Astrocyte (in vitro differentiated cells and primary cell): ENCODE results near the gene ATP11A. TPM values are rescaled to one million over a fixed set of nuclear protein-coding genes. Genes with fewer than 3 reads are reported as not detected.

Source experiments
- DNase-seq: peaks from one replicate; pipeline ENCODE4 v3.0.0-alpha.2; 2010; ENCODE audit warnings: low read depth
- FAIRE-seq: peaks from 2 replicates; lab custom pipeline; 2011; peaks lifted over from hg19 to GRCh38; lab: Jason Lieb, UNC
- H2AFZ ChIP-seq: 2 replicates; pipeline ENCODE4 v1.6.0; 2012; ENCODE audit warnings: low read depth, low read length, inconsistent platforms
- H3K27ac ChIP-seq: 2 replicates; pipeline ENCODE4 v1.5.1; 2011; ENCODE audit warnings: low read depth, low read length, inconsistent platforms
- H3K27me3 ChIP-seq: 2 replicates; pipeline ENCODE4 v1.6.0; 2011; ENCODE audit warnings: low read length, inconsistent platforms; ENCODE audit not compliant: insufficient read depth
- H3K36me3 ChIP-seq: 2 replicates; pipeline ENCODE4 v1.5.1; 2011; ENCODE audit warnings: low read length, inconsistent platforms; ENCODE audit not compliant: insufficient read depth
- H3K4me1 ChIP-seq: 2 replicates; pipeline ENCODE4 v1.5.1; 2011; ENCODE audit warnings: low read length, inconsistent platforms; ENCODE audit not compliant: insufficient read depth
- H3K4me2 ChIP-seq: 2 replicates; pipeline ENCODE4 v1.6.0; 2012; ENCODE audit warnings: low read length, inconsistent platforms
- H3K4me3 ChIP-seq: 2 replicates; pipeline ENCODE4 v1.5.1; 2011; ENCODE audit warnings: low read depth, mild to moderate bottlenecking, low read length, inconsistent platforms; ENCODE audit not compliant: insufficient read depth
- H3K79me2 ChIP-seq: 2 replicates; pipeline ENCODE4 v1.6.0; 2012; ENCODE audit warnings: mild to moderate bottlenecking, low read length, inconsistent platforms; ENCODE audit not compliant: insufficient read depth
- H3K9ac ChIP-seq: 2 replicates; pipeline ENCODE4 v1.6.0; 2012; ENCODE audit warnings: mild to moderate bottlenecking, low read length, inconsistent platforms
- H3K9me3 ChIP-seq: 2 replicates; pipeline ENCODE4 v1.5.1; 2012; ENCODE audit warnings: low read depth, mild to moderate bottlenecking, low read length, inconsistent platforms; ENCODE audit not compliant: insufficient read depth
- H4K20me1 ChIP-seq: 2 replicates; pipeline ENCODE4 v1.6.0; 2012; ENCODE audit warnings: low read length, inconsistent platforms; ENCODE audit not compliant: insufficient read depth
- H3K27ac Mint-ChIP-seq: one replicate; pipeline ENCODE4 v1.8.0; 2021; ENCODE audit warnings: mild to moderate bottlenecking, mixed read lengths; ENCODE audit not compliant: unreplicated experiment
- H3K27me3 Mint-ChIP-seq: one replicate; pipeline ENCODE4 v1.8.0; 2021; ENCODE audit warnings: low read depth, mixed read lengths; ENCODE audit not compliant: unreplicated experiment
- H3K36me3 Mint-ChIP-seq: one replicate; pipeline ENCODE4 v1.8.0; 2021; ENCODE audit warnings: low read depth, mixed read lengths; ENCODE audit not compliant: unreplicated experiment
- H3K4me1 Mint-ChIP-seq: one replicate; pipeline ENCODE4 v1.8.0; 2021; ENCODE audit warnings: low read depth, mixed read lengths; ENCODE audit not compliant: unreplicated experiment
- H3K4me3 Mint-ChIP-seq: one replicate; pipeline ENCODE4 v1.8.0; 2021; ENCODE audit warnings: mild to moderate bottlenecking, moderate library complexity, mixed read lengths; ENCODE audit not compliant: unreplicated experiment
- H3K9me3 Mint-ChIP-seq: one replicate; pipeline ENCODE4 v1.8.0; 2021; ENCODE audit warnings: mild to moderate bottlenecking, mixed read lengths; ENCODE audit not compliant: unreplicated experiment
- CTCF ChIP-seq: IDR thresholded peaks from 2 replicates; pipeline ENCODE4 v1.5.1; 2011; ENCODE audit warnings: low read depth, mild to moderate bottlenecking, inconsistent platforms, low read length, moderate library complexity; ENCODE audit not compliant: insufficient read depth
- EZH2 ChIP-seq: IDR thresholded peaks from 2 replicates; pipeline ENCODE4 v1.6.1; 2012; ENCODE audit warnings: mild to moderate bottlenecking, low read length, inconsistent platforms; ENCODE audit not compliant: insufficient read depth
- total RNA-seq: library from RNA; stranded (reverse); gene quantifications from 2 replicates; pipeline ENCODE4 v1.2.1, GENCODE V29; 2021

Gene ATP11A
- total RNA-seq, 1 donor from 2014 or later, result 38.9 TPM

DNA sequence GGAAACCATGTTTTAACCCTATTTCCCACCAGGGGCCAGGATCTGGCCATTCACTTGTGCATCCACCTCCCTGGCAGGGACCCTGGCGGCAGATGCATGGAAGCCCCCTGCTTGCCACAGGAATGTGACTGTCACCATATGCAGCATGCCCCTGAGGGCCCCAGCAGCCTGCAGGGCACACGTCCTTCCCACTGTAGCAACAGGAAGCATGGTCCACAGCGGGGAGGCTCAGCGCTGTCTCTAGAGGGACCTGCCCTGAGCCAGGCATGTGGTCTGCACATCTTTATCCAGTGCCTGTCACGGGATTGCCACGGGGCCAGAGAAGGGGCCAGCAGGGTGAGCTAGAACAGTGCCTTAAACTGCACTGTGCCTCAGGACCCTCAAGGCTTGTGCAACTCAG, 244.2 kb downstream of the ATP11A start:
- Histone ChIP-seq H4K20me1 (no peaks in the 10 kb centered on the region), H3K4me2 (no peak overlapping the region), H3K27ac (no peak overlapping the region), H3K4me3 (no peak overlapping the region), H3K9ac (no peak overlapping the region), H3K9me3 (no peaks in the 10 kb centered on the region), H3K79me2 (no peaks in the 10 kb centered on the region), H3K36me3 (no peaks in the 10 kb centered on the region), H3K27me3 (peaks cover 3% of the 10 kb centered on the region), H3K4me1 (no peaks in the 10 kb centered on the region), H2AFZ (no peak overlapping the region)
- FAIRE-seq (no peak), DNase-seq (no peak)
- Mint-ChIP-seq H3K36me3 (peaks cover 2% of the 10 kb centered on the region), H3K4me3 (no peak overlapping the region), H3K27ac (no peak overlapping the region), H3K27me3 (peaks cover 16% of the 10 kb centered on the region), H3K9me3 (peaks cover 2% of the 10 kb centered on the region), H3K4me1 (peaks cover 2% of the 10 kb centered on the region)
- TF ChIP-seq EZH2 (no peak), CTCF (no peak)

Other genes with a start within 250 kb of the ATP11A start
- 13.9 and 14.0 TPM in 2 replicates for gene TUBGCP3, start 101.9 kb upstream of the ATP11A start, total RNA-seq